Prostate gland (tissue), 2 donors: ENCODE data around the gene PDE11A. TPM values are rescaled to one million over a fixed set of nuclear protein-coding genes. Genes with fewer than 3 reads are reported as not detected.

Experiments used
- DNase-seq: peaks from one replicate; pipeline ENCODE4 v3.0.0-alpha.2; 2019; ENCODE audit warnings: low spot score
- H3K27ac ChIP-seq, 2 donors: fragments of 200-600 bp; sonication (generic); 2 replicates each; pipeline ENCODE4 v1.5.1; 2017 to 2019
- H3K27me3 ChIP-seq: fragments of 200-600 bp; sonication (generic); replicated peaks from 2 replicates; pipeline ENCODE4 v1.5.1; 2019; ENCODE audit not compliant: insufficient read depth
- H3K36me3 ChIP-seq, 2 donors: fragments of 200-600 bp; sonication (generic); 1 replicate in 1 of 2; 2 replicates in 1 of 2; pipeline versions ENCODE4 v1.5.1 to v1.8.1; 2017 to 2019
- H3K4me1 ChIP-seq: fragments of 200-600 bp; sonication (generic); replicated peaks from 2 replicates; pipeline ENCODE4 v1.5.1; 2019
- H3K4me3 ChIP-seq, 2 donors: fragments of 200-600 bp; sonication (generic); 2 replicates each; pipeline ENCODE4 v1.5.1; 2017 to 2019
- H3K9me3 ChIP-seq: fragments of 200-600 bp; sonication (generic); 2 replicates; pipeline ENCODE4 v1.5.1; 2017
- POLR2A ChIP-seq: fragments of 450-650 bp; IDR thresholded peaks from one replicate; pipeline ENCODE4 v1.6.1; 2016; ENCODE audit warnings: antibody characterized with exemption, mild to moderate bottlenecking
- POLR2AphosphoS5 ChIP-seq: sonication (generic); formaldehyde crosslinking; IDR thresholded peaks from one replicate; pipeline ENCODE4 v1.6.1; 2017; ENCODE audit warnings: antibody characterized with exemption
- WGBS: methylation state at CpG from one replicate; pipeline ENCODE4 v1.1.5; 2018; 5-methylcytosine and 5-hydroxymethylcytosine counted together
- intact Hi-C: fragments of 100-400 bp; cut with DNase I; formaldehyde crosslinking; loops from one replicate; pipeline ENCODE4 v1.14.2; 2022
- total RNA-seq, 2 donors: library from RNA; depleted of rRNA; stranded (reverse); fragments of >200 nt; gene quantifications; one replicate each; pipeline ENCODE4 v1.1.0, GENCODE V29; 2016
- TF ChIP-seq, protein P1 (sequence below), 4 experiments: fragments of 200-600 bp in 2 of 4; fragments of 450-650 bp in 2 of 4; sonication (generic) in 2 of 4; IDR thresholded peaks; 1 replicate in 3 of 4; 2 replicates in 1 of 4; pipeline ENCODE4 v1.5.1; 2016 to 2019; ENCODE audit warnings: antibody characterized with exemption in 4 of 4, mild to moderate bottlenecking in 2 of 4, moderate library complexity in 2 of 4

The PDE11A gene
- total RNA-seq, 2 donors from 2014 or later, result 14.9 to 26.6 TPM

GRCh38 chr2:177869912-177870311, 202.7 kb downstream of the PDE11A start:
- WGBS, result 78% methylated on average over 3 of the region's 3 CpGs
- intact Hi-C loops, result no loop called here
- no peak overlapping the region for H3K27ac ChIP-seq

DNA sequence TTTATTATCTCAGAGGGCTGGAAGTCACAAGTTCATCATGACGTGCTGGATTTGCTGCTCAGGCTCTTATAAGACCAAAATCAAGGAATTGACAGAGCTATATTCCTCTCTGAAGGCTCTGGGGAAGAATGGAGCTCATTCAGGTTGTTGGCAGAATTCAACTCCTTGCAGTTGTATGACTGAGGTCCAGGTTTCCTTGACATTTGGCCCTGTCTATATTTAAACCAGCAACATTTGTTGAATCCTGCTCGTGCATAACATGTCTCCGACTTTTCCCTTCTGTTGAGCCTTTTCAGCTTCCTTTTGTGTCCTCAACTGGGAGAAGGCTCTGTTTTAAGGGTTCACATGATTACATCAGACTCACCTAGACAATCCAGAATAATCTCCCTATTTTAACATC, 203.4 kb downstream of the PDE11A start:
- TF ChIP-seq POLR2A (no peak), POLR2AphosphoS5 (no peak)
- TF ChIP-seq, protein P1, sequence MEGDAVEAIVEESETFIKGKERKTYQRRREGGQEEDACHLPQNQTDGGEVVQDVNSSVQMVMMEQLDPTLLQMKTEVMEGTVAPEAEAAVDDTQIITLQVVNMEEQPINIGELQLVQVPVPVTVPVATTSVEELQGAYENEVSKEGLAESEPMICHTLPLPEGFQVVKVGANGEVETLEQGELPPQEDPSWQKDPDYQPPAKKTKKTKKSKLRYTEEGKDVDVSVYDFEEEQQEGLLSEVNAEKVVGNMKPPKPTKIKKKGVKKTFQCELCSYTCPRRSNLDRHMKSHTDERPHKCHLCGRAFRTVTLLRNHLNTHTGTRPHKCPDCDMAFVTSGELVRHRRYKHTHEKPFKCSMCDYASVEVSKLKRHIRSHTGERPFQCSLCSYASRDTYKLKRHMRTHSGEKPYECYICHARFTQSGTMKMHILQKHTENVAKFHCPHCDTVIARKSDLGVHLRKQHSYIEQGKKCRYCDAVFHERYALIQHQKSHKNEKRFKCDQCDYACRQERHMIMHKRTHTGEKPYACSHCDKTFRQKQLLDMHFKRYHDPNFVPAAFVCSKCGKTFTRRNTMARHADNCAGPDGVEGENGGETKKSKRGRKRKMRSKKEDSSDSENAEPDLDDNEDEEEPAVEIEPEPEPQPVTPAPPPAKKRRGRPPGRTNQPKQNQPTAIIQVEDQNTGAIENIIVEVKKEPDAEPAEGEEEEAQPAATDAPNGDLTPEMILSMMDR (IDR thresholded peaks at IDR 0.05), result no peak

More at GRCh38 chr2:177869912-177870311, 202.7 kb downstream of the PDE11A start:
- DNase-seq, result no peak
- TF ChIP-seq POLR2AphosphoS5 (no peak), POLR2A (no peak)
- TF ChIP-seq, protein P1 (IDR thresholded peaks at IDR 0.05), result no peak
- H3K9me3 ChIP-seq, result no peaks in the 10 kb centered on the region
- H3K4me3 ChIP-seq, result no peak overlapping the region
- H3K27me3 ChIP-seq, result no peaks in the 10 kb centered on the region
- H3K4me1 ChIP-seq, result no peaks in the 10 kb centered on the region
- no peaks in the 10 kb centered on the region for H3K36me3 ChIP-seq

DNA sequence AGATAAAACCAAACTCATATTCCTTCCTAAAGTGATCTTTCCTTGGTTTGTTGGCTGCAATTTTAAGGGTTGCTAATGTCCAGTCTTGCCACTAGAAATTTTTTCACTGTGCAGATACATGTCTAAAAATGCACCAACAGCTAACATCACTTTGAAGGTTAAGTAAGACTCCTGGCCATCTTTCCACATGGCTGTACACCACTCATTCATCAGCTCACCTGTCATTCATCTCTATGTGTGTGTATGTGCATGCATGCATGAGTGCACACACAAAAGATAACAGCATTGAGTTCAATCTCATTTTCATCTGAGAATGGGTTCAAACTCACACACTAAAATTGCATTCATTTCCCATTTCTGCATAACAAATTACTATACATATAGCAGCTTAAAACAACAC, 203.8 kb downstream of the PDE11A start:
- no peaks in the 10 kb centered on the region for H3K4me1 ChIP-seq
- intact Hi-C loops, result no loop called here
- TF ChIP-seq, protein P1 (IDR thresholded peaks at IDR 0.05), result no peak
- no peak for TF ChIP-seq POLR2AphosphoS5
- no peak for TF ChIP-seq POLR2A
- no peak overlapping the region for H3K4me3 ChIP-seq
- H3K9me3 ChIP-seq, result no peaks in the 10 kb centered on the region
- H3K27ac ChIP-seq, result no peak overlapping the region
- no peaks in the 10 kb centered on the region for H3K36me3 ChIP-seq
- DNase-seq, result no peak
- H3K27me3 ChIP-seq, result no peaks in the 10 kb centered on the region

More for the DNA sequence above, 203.4 kb downstream of the PDE11A start:
- Histone ChIP-seq H3K4me1 (no peaks in the 10 kb centered on the region), H3K9me3 (no peaks in the 10 kb centered on the region), H3K36me3 (no peaks in the 10 kb centered on the region), H3K27me3 (no peaks in the 10 kb centered on the region), H3K27ac (no peak overlapping the region), H3K4me3 (no peak overlapping the region)
- intact Hi-C loops, result no loop called here
- DNase-seq, result no peak
- WGBS, result 73% methylated on average over 3 of the region's 3 CpGs

DNA sequence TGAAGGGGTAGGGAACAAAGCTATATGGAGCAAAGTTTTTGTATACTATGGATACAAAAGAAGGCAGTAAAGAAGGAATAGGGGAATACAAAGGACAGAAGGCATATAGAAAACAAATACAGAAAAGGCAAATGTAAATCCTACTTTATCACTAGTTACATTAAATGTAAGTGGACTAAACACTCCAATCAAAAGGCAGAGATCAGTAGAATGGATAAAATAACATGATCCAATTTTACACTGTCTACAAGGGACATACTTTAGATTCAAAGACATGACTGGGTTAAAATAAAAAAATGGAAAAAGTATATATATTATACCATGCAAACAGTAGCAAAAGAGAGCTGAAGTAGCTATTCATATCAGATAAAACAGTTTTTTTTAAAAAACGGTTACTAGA, 215.0 kb downstream of the PDE11A start:
- no peaks in the 10 kb centered on the region for H3K9me3 ChIP-seq
- no peaks in the 10 kb centered on the region for H3K4me1 ChIP-seq
- intact Hi-C loops, result no loop called here
- H3K27me3 ChIP-seq, result no peaks in the 10 kb centered on the region
- H3K36me3 ChIP-seq, result no peaks in the 10 kb centered on the region
- no peak overlapping the region for H3K27ac ChIP-seq
- no peak for DNase-seq
- WGBS, result 70% methylated on average over 1 of the region's 1 CpG
- no peak overlapping the region for H3K4me3 ChIP-seq
- TF ChIP-seq, protein P1 (IDR thresholded peaks at IDR 0.05), result no peak
- TF ChIP-seq POLR2A, result no peak
- TF ChIP-seq POLR2AphosphoS5, result no peak

DNA sequence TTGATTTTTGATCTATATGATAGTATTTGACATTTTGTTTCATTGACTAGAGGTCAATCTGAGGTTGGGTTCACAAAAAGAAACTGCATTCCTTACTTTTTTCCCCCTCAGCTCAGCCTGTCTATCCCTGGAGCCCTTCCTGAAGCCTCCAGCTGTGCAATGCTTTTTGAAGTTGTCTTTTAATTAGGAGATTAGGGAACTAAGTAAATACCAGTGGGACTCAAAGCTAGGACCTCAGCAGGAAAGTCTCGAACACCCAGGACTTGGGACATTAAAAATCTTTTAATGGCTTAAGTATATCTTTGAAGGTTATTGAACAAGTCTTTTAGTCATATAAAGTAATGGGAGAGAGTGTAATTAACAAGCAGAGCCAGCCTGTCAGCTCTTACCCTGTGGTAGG, 220.2 kb downstream of the PDE11A start:
- no peaks in the 10 kb centered on the region for H3K4me1 ChIP-seq
- no peaks in the 10 kb centered on the region for H3K27me3 ChIP-seq
- TF ChIP-seq POLR2AphosphoS5 (no peak), POLR2A (no peak)
- TF ChIP-seq, protein P1 (IDR thresholded peaks at IDR 0.05), result no peak
- no peaks in the 10 kb centered on the region for H3K36me3 ChIP-seq
- H3K27ac ChIP-seq, result no peak overlapping the region
- DNase-seq, result no peak
- no peak overlapping the region for H3K4me3 ChIP-seq
- no peaks in the 10 kb centered on the region for H3K9me3 ChIP-seq
- intact Hi-C loops, result no loop called here
- 15% methylated on average over 1 of the region's 1 CpG for WGBS
